HG02938 (cell line): ENCODE measurements around the gene SCG5.

Experiments
- ATAC-seq: cut with Tn5 transposase; IDR thresholded peaks from one replicate; pipeline ENCODE4 v1.9.1; 2021; ENCODE audit warnings: mild to moderate bottlenecking, moderate library complexity; ENCODE audit not compliant: unreplicated experiment

The SCG5 gene

DNA sequence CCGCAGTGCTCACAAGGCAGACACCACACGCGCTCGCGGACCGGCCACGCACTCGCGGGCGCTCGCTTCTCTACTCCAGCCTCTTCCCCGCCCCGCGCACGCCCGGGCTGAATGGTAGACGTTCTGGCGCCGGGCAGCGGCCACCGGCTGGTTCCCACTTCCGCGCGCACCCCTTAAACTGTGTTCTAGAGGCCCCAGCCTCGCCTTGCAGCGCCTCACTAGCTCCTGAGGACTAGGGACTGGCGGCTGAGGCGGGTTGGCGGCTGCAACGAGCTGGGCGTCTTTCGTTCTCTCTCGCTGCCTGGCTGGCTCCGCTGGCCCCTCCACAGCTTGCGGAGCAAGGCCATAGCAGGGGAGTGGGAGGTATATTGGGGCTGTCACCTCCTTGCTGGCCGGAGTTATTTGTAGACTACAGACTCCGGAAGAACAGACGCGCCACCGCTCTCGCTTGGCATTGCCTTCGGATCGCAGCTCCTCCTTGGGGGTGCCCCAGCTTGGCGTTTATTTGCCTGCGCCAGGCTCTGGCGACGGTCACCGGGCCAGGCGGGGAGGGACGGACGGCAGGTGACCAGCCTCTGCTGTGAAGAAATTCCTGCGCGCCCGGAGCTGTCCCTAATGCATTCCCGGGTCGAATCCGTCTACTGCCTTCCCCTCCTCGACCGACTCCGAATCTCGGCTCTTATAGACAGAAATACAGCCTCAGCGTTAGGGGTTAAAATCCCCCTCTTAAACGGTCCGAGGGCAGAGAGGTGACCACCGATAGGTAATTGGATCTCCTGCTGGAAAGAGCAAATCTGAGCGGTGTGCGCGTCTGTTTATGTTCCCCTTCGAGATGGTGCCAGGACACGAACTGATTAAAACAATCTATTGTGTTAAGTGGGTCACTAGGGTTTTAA, 77.6 kb downstream of the SCG5 start:
- ATAC-seq, result no peak

DNA sequence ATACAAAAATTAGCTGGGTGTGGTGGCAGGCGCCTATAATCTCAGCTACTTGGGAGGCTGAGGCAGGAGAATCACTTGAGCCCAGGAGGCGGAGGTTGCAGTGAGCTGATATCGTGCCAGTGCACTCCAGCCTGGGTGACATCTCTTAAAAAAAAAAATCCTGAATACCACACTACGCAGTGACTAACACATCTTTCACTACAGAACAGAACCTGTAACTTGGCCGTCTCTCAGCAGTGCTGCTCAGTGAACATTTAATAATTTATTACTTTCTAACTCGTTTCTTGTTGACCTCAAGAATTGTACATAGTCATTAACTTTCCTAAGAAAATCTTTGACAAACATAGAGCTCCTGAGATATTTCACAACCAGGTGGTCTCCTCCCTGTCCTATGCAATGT, 80.1 kb downstream of the SCG5 start:
- ATAC-seq, result no peak

DNA sequence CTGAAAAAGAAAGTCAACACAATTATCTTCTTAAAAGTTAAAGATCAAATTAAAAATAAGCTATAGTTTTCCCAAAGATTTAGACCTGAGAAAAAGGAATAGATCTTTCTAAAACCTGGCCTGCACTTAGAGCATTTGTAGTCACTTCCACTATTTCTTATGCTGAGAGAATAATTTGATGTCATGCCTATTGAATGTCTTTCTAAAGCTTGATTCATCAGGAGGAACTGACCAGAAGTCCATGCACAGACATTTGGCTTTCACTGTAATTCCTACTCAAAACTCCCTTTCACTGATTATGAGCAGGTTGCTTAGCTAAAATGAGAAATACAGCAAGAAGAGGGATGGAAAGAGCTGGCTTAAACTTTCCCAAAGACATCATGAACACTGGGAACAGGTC, 80.6 kb downstream of the SCG5 start:
- ATAC-seq, result no peak

DNA sequence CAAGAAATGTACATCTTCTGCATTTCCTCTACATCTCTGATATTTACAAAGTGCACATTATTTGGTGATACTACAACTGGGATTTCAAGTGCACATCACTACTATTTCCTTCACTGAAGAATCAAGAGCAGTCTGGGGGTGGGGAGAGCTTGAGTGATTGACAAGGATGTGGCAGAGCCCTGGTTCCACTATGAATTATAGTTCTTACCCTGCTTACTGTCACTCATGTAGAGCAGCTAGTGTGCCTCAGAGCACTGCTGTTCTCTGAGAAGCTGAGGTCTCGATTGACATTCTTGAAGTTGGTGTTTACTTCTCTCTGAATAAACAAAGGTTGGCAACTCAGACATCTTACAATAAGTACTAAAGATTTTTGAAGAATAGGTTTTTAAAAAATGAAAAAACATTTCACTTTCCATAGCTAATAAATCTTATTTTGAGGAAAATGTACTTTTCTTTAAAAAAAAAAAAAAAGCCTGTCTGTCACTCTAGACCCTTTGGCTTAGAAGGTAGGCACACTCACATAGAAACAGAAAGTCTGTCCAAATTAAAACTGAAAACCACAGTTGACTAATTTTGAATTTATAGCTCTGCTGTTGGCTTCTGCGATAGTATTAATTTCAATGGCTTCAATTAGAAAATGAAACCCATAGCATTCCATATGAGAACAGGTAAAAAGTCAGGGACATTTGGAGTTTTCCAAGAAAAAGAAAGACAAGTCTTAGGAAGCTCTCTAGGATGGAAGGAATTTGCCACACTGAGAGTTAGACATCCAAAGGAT, 81.8 kb downstream of the SCG5 start:
- ATAC-seq, result peak; percentile 86

DNA sequence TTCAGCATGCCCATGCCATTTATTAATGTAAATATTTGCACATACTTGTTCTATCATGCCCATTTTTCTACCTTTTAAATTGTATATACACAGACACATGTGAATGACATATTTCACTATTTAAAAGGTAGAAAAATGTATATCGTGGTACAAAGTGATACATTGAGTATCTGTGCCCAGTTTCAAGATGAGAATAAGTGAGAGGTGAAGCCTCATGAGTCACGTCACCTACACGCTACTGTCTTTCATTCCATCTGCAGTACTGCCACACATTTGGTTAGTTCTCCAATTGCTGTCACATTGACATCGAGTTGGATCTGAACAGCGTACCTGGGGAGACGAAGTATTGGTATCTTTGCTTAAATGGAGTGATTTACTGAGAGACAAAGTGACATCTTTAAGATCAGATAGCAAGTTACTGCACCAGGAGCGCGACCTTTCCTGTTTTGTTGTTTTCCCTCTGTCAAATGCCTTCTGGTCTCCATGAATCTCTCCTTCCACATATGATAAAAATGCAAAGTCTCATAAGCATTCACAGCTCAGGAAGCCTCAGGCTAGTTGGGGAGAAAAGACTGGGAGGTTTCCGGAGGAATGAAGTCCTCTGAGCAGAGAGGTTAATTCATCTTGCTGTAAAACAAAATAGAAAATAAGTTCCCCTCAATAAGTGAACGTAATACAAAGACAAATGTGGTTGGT, 88.3 kb downstream of the SCG5 start:
- ATAC-seq, result no peak

DNA sequence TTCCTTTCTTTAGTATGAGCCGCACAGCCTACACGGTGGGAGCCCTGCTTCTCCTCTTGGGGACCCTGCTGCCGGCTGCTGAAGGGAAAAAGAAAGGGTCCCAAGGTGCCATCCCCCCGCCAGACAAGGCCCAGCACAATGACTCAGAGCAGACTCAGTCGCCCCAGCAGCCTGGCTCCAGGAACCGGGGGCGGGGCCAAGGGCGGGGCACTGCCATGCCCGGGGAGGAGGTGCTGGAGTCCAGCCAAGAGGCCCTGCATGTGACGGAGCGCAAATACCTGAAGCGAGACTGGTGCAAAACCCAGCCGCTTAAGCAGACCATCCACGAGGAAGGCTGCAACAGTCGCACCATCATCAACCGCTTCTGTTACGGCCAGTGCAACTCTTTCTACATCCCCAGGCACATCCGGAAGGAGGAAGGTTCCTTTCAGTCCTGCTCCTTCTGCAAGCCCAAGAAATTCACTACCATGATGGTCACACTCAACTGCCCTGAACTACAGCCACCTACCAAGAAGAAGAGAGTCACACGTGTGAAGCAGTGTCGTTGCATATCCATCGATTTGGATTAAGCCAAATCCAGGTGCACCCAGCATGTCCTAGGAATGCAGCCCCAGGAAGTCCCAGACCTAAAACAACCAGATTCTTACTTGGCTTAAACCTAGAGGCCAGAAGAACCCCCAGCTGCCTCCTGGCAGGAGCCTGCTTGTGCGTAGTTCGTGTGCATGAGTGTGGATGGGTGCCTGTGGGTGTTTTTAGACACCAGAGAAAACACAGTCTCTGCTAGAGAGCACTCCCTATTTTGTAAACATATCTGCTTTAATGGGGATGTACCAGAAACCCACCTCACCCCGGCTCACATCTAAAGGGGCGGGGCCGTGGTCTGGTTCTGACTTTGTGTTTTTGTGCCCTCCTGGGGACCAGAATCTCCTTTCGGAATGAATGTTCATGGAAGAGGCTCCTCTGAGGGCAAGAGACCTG, 89.5 kb downstream of the SCG5 start:
- ATAC-seq, result no peak

DNA sequence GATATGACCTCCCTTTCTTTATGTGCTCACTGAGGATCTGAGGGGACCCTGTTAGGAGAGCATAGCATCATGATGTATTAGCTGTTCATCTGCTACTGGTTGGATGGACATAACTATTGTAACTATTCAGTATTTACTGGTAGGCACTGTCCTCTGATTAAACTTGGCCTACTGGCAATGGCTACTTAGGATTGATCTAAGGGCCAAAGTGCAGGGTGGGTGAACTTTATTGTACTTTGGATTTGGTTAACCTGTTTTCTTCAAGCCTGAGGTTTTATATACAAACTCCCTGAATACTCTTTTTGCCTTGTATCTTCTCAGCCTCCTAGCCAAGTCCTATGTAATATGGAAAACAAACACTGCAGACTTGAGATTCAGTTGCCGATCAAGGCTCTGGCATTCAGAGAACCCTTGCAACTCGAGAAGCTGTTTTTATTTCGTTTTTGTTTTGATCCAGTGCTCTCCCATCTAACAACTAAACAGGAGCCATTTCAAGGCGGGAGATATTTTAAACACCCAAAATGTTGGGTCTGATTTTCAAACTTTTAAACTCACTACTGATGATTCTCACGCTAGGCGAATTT, 91.2 kb downstream of the SCG5 start:
- no peak for ATAC-seq

DNA sequence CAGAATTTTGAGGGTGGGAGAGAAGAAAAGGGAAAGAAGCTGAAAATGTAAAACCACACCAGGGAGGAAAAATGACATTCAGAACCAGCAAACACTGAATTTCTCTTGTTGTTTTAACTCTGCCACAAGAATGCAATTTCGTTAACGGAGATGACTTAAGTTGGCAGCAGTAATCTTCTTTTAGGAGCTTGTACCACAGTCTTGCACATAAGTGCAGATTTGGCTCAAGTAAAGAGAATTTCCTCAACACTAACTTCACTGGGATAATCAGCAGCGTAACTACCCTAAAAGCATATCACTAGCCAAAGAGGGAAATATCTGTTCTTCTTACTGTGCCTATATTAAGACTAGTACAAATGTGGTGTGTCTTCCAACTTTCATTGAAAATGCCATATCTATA, 91.8 kb downstream of the SCG5 start:
- no peak for ATAC-seq

DNA sequence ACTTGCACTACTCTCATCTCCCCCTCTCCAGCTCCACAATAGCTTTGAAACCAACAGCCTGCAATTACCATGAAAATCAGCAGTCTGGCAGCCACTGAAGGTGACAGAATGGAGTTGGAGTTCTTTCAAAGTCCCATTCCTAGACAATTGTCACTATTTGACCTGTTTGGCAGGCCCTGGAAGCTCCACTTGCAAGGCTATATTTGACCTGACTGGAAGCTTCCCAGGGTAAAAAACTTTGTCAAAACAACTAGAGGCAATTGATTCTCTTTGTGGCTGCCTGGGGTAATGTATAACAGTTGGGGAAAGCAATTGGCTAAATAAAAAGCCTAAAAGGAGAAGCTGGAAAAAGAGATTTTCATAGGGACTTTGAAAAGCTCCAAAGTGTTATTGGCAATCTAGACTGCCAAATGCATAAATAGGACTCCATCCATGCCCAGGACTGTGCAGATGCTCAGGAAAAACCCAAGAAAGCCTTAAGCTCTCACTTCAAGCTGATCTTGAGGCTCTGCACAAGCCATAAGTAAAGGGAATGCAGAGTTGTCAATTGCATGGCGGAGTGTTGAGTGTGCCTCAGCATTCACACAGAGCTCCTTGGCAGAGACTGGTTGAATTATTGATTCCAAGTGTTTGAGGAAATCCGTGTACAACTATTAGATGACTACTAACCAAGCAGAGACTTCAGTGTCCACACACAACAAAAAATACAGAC, 94.6 kb downstream of the SCG5 start:
- ATAC-seq, result no peak

DNA sequence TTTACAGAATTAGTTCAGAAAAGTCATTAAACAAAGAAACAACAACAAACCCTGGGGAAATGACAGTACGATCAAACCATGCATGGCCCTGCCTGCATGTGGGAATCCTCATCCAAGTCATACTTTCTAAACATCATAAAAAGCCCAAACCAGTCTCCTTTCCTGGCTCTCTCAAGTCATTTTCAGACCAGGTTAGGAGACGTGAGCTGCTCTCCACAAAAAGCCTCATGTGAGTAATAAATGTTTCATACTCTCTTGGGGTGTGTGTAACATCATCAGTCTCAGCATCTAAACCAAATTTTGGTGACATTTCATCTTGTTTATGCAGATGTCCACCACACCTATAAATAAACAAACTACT, 95.2 kb downstream of the SCG5 start:
- no peak for ATAC-seq

DNA sequence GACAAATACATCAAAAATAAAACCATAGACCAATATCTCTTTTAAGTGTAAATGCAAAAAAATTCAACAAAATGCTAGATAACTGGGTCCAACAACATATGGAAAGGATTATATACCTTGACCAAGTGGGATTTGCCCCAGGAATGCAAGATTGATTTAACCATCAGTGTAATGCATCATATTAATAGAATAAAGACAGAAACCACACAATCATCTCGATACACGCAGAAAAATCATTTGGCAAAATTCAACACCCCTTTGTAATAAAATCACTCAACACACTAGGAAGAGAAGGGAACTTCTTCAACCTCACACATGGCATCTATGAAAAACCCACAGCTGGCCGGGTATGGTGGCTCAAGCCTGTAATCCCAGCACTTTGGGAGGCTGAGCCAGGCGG, 95.8 kb downstream of the SCG5 start:
- no peak for ATAC-seq

DNA sequence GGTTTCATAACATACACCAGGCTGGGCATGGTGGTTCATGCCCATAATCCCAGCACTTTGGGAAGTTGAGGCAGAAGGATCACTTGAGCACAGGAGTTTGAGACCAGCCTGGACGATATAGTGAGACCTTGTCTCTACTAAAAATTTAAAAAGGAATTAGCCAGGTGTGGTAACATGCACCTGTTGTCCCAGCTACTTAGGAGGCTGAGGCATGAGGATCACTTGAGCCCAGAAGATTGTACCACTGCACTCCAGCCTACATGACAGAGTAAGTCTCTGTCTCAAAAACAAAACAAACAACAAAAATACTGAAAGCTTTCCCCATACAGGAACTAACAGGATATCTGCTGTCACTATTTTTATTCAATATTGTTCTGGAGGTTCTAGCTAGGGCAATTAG, 97.2 kb downstream of the SCG5 start:
- ATAC-seq, result no peak

DNA sequence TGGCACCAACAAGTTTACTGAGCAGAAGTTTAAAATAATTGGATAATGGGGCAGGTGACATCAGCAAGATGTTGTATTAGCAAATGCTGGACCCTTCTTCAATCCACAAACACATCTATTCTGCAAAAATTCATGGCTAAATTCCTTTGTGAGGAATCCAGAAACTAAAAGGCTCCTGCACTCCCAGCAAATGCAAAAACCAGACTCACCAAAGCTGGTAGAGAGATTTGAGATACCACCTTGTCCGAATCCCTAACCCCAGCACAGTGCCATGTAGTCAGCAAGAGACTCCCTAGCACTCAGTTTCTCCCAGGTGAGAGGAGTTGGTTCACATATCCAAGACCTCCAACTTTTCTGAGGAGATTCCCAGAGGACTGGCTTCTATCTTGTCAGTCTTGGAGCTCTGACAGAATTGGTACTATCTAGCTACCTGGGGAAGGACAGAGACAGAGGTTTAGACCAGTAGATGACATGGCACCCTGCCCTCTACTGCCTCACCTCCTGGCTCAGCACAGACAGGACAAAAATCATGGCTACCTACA, 98.1 kb downstream of the SCG5 start:
- ATAC-seq, result no peak

DNA sequence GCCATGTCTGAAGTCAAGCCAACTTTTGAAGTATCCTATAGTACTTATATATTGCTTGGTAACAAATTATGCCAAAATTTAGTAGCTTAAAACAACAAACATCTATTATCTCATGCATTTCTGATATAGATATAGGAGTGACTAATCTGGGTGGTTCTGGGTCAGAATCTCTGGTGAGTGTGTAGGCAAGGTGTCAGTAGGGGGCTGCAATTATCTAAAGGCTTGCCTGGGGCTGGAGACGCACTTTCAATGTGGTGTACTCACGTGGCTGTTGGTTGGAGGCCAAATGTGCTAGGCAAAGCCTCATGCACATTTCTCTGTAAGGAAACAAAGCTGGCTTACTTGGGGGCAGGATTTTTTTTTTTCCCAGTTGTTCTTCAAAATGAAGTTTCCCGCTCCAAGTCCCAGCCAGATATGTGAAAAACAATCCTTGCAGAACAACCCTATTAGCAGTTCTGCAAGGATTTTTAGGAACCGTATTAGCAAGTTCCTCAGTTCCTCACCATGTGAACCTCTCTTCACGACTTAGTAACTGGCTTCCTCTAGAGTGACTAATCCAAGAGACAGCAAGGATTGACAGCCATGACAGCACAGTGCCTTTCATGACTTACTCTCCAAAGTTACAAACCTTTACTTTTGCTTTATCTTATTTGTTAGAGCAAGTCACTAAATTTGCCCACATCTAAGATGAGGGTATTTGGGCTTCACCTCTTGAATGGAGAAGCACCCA, 102.1 kb downstream of the SCG5 start:
- ATAC-seq, result no peak

DNA sequence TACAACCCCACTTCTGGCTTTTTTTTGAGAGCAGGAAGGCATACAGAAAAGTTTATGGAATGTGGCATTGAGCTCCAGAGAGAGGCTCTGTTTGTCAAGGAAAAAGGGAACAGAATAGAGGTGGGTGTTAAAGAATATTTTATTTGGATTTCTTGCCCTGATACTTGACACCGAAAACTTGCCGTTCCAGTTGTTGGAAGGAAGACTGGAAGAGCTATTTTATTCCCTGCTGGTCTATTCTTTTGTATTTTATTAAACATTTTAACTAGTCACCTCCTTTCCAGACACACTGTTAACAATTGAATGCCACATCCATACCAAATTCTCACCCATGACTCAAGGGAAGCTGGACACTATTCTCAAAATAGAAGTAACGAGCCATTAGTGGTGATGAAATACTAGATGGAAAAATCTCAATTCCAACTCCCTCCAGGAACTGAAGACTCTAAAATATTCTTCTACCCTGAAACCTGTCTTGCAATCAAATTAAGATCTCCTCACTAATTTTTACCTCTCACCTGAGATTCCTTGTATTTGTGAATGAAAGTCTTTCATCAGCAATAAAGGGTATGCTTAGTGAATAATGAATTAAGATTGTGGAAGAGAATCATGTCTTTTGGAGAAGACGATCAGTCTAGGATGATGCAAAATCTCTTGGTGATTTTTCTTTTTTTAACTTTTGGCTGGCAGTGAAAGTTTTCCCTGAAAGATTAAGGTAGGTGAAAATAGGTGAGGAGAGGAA, 104.8 kb downstream of the SCG5 start:
- no peak for ATAC-seq
